HG03045 (cell line): ENCODE measurements around the gene APLNR.

Source experiments
- ATAC-seq: cut with Tn5 transposase; IDR thresholded peaks from one replicate; pipeline ENCODE4 v1.9.1; 2021; ENCODE audit warnings: mild to moderate bottlenecking, moderate library complexity; ENCODE audit not compliant: unreplicated experiment

The APLNR gene

DNA sequence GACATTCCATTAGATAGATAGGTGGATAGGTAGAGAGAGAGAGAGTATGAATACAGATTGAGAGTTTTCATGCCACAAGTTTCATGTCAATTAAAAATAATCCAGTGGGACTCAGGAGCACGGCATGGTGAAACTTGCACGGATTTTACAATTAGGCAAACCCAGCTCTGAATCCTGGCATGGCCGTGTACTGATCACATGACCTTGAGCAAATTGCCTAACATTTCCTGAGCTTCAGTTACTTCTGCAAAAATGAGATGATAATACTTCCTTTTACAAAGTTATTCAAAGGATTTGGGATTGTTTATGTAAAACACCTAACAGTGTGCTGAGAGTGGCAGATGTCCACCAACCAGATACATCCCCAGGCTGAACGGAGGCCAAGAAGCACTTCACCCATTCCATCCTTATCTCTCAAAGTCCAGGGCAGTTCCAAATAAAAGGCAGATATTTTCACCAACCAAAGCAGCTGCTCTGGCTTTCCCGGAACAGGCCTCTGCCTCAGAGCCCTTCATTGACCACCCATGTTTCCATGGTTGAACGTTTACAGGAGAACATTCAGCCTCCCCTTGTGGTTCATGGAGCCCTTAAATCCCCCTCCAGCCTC, 17.9 kb downstream of the APLNR start:
- no peak for ATAC-seq

DNA sequence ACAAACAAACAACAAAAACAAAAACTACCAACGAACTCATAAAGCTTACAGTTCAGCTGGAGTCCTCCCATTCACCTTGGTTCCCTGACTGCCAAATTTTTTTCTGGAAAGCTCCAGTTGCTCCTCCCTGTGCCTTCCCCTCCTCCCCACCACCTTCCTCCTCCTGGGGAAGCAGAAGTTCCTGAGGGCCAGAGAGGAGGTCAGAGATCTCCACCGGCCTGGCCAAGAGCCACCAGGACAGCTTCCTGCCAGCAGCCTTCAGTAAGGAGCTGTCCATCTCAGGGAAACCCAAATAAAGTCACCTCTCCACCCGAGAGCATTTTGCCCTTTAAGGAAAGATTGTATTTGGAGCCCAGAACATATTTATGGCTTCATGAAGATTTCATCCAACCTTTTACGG, 20.0 kb downstream of the APLNR start:
- no peak for ATAC-seq

DNA sequence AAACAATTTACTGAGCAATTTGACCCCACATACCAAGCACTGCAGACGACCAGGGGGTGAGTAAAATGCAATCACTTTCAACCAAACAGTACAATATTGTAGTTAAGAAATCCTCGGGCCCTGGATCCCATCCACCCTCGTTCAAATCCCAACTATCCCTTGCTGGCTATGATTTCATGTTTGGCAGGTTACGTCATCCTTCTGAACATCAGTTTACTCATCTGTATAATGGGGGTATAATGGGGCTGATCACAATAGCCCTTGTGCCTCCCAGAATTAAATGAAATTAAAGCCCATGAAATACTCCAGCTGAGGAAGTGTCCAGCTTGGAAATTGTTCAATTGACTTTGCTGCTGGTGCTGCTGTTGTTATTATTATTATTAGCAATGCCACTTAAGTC, 20.6 kb downstream of the APLNR start:
- no peak for ATAC-seq

DNA sequence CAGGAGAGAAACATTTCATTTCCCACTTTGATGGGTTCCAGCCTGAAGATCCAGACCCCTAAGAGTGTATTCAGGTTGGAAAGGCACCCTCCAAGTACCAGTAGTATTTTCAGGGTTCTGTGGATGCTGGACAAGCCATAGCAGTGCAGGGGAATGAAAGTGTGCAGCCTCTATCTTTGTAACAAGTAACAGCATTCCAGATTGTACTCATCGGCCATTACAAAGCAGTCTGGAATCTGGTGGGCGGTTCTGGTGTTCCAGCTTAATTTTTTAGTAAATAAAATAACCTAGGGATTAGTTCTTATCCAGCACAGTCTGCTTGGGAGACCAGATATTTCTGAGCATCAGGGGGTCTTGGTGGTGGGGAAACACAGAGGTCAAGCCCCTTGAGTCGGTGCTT, 22.6 kb downstream of the APLNR start:
- ATAC-seq, result no peak

DNA sequence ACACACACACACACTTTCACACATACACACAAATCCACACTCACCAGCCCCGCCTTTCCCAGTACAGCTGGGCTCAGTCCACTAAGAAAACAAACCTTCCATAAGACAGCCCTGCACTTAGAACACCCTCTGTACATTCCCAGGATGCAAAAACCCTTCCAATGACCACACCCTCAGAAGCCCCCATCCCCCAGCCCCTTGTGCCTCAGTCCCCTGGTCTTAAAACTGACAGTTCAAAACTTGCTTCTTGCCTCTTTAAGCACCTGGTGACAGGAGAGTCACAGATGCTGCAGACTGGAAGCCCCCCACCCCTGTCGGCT, 23.0 kb downstream of the APLNR start:
- no peak for ATAC-seq

DNA sequence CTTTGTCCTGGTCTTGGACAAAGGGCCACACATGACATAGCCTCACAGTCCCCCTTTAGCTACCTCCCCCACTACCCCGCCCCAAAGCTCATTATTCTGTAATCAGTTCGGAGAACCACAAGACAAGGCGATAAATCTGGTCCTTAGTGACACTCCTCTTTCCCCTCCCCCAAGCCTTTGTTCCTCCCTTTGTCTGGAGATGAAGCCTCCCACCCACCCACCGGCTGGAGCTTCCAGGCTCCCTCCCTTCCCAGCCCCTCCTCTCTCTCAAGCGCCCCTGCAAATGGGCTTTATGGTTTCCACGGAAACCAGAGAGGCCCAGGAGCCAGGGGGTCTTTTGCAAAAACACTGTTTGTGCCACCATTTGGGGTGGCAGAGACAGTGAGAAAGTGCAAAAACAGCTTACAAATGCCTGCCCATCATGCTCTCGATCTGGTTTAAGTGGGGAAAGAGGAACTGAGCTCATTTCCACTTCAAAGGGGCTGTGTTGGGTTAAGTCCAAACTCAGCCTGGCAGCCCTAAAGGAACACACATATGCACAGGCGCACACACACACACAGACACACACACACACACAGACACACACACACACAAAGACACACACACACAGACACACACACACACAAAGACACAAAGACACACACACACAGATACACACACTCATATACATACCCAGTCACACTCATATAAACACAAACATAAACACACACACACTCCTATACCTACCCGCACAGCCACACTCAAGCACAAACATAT, 23.5 kb downstream of the APLNR start:
- ATAC-seq, result no peak

DNA sequence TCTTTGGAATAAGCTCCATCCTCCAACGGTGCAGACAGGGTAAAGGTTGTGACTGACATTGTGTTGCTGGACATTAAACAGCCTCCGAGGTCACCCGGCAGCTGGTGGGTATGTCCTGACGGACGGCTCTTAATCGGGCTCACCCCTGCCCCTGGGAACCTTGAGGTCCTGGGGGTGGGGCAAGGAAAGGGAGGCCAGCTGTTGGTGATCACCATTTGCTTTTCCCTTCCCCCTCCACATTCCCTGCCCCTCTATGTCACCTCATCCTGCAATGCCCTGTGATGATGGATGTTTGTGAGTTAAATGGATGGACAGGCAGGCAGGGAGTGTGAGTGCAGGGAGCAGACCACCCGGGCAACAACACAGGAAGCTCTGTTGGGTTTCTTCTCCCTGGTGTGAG, 26.3 kb downstream of the APLNR start:
- no peak for ATAC-seq

DNA sequence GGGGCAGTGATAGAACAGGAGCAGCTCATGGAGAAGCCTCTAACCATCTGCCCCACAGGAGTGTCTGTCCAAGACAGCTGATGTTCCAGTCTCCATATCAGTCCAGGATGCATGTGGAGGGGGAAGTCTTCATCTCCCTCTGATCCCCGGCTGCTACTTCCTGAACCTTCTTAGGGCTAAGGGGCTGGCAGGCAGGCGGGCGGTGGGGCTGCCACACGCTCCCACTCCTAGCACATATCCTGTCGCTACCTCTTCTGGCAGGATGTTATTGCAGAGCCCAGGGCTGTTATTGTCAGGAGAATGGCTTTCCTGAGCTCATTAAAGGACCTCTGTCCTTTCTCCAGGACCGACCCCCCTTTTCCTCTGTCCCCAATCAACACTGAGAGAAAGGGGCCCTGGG, 29.9 kb downstream of the APLNR start:
- ATAC-seq, result no peak

DNA sequence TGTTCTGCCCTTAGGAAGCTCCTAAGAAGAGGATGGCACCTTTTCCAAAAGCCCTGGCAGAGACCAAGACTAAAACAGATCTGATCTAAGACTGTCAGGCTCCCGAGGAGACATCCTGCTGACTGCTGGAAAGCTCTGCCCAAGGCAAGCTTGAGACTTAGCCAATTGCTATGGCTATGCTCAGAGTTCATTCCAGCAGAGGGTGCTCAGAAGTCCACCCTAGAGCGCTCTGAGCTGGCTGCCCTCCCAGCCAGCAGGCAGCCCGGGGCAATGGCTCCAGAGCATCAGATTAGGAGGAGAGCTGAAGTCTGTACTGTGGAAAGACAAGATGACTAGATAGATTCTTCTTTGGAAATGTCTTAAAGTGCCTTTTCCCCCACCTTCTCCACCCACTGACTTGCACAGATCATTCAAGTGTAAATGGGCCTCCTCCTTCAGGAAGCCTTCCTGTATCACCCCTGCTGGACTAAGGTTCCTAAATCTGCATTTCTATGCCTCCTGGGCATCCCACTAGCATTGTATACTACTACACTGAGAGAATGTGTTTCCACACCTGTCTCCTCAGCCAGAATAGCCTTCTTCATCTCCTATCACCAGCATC, 31.9 kb downstream of the APLNR start:
- ATAC-seq, result no peak

DNA sequence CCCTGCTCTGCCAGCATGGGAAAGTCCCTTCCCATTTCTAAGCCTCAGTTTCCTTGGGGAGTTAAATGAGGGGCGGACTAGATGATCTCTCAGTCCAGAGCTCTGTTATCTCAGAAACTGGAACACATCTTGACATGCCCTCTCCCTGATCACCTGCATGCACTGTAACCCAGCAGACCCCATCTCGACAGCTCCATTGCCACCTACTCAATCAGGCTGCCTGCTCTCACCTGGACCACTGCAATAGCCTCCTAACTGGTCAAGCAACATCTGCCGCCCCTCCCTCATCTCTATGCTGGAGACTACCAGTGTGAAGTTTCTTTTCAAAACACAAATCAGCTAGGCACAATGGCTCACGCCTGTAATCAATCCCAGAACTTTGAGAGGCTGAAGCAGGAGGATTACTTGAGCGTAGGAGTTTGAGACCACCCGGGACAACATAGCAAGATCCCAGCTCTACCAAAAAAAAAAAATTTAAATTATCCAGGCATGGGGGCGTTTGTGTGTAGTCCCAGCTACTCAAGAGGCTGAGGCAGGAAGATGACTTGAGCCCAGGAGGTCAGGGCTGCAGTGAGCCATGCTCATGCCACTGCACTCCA, 33.1 kb downstream of the APLNR start:
- no peak for ATAC-seq

DNA sequence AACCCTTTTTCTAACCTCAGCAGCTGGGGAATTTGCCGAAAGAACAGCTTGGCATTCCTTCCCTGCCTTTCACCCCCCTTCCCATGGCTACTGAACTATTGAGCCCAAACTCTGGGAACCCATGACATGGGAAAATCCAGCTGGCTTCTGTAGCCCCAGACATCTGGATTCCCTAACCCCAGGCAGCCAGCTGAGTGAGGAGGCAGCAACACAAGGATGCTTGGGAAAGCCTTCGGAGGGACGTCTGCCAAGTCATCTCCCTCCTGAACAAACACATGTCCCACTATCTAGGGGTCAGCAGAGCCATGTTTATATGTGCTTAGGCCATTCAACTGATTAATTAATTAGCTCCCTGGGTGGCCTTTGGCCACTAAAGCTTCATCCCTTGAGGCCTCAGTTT, 33.7 kb downstream of the APLNR start:
- no peak for ATAC-seq

DNA sequence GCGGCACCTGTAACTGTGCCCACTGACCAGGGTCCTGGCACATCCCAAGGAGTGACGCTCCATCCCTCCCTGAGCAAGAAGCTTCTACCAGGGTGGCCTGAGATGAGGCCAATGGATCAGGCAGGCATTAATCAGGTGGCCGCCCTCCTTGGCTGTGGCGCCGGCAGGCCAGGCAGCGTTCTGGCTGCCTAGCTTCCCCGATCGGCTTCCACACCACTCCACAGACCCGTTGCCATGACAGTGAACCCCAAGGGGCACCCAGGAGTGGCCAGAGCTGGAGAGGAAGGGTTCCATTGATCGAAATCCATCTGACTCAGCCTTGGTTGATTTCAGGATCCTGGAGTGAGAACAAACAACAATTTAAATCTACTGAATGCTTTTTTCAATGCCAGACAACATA, 34.8 kb downstream of the APLNR start:
- ATAC-seq, result no peak

DNA sequence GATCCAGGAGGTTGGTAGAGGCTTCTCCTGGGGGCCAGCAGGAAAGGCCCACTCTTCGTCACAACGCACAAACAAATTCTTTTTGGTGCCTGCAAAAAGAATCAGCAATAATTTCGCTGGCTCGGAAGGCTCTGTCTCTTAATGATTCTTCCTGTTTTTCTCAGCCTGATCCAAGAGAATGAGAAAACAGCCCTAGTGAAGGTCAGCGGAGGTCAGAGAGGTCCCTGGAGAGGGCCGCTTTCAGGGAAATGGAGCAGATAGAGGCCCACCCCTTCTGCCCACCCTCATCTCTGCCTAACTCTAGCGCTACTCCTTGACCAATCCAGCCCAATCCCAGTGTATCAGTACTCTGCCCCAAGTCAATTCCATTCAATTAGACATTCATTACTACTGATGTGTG, 36.1 kb downstream of the APLNR start:
- ATAC-seq, result no peak

DNA sequence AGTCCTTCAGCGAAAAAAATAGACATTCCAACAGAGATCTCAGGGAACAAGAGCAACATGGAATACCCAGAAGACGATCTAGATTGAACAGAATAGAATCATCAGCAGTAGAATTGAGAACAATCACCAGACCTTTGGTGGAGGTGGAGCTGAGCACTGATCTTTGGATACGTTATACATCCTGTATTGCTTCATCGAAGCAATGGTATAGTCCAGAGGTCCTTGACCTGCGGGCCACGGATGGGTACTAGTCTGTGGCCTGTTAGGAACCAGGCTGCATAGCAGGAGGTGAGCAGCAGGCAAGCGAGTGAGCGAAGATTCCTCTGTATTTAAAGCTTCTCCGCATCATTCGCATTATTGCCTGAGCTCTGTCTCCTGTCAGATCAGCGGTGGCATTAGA, 37.7 kb downstream of the APLNR start:
- ATAC-seq, result no peak

DNA sequence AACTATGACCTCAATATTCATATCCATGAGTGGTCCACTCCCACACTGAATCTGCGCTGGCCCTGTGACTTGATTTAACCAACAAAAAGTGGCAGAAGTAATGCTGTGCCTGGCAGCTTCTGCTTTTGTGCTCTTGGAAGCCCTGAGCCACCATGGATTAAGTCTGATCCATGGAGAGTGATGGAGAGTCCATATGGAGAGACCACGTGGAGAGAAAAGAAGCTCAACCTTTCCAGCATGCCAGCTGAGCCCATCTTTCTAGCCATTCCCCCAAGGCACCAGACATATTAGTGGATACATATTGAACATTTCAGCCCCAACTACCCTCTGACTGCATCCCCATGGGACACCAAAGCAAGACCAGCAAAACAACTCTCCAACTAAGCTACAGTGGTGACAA, 39.3 kb downstream of the APLNR start:
- ATAC-seq, result no peak

DNA sequence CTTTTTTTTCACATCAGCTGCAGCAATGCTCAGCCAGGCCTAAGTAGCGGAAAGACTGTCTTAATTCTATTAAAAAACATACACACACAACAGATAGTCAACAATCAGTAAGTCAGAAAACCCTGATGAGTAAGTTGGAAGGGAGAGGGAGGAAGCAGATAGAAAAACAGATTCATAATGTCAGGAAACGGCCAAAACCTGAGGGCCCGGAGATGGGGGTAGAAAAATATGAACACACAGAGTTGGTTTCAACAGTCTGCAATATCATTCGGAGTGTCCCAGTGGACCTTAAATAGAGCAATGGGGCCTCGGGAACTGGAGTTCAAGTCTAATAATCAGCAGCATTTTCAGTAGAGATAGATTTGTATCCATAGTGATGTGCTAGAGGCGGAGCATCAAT, 40.5 kb downstream of the APLNR start:
- ATAC-seq, result no peak

DNA sequence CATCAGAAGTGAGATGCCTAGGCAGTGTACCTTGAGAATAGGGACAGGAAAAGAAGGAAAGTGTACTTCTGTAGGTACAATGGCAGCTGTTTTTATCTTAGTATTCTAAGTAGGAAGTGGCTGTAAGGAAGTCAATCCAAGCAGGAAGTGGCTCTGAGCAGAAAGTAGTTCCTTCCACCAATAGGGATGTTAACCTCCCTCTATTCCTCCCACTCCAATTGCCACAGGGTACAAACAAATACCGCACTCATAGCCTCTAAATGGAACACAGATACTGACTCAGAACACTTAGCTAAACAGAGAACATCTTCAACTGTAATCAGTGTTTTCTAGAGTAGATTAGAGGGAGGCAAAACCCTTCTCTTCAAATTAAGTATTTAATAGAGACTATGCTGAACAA, 44.7 kb downstream of the APLNR start:
- no peak for ATAC-seq

DNA sequence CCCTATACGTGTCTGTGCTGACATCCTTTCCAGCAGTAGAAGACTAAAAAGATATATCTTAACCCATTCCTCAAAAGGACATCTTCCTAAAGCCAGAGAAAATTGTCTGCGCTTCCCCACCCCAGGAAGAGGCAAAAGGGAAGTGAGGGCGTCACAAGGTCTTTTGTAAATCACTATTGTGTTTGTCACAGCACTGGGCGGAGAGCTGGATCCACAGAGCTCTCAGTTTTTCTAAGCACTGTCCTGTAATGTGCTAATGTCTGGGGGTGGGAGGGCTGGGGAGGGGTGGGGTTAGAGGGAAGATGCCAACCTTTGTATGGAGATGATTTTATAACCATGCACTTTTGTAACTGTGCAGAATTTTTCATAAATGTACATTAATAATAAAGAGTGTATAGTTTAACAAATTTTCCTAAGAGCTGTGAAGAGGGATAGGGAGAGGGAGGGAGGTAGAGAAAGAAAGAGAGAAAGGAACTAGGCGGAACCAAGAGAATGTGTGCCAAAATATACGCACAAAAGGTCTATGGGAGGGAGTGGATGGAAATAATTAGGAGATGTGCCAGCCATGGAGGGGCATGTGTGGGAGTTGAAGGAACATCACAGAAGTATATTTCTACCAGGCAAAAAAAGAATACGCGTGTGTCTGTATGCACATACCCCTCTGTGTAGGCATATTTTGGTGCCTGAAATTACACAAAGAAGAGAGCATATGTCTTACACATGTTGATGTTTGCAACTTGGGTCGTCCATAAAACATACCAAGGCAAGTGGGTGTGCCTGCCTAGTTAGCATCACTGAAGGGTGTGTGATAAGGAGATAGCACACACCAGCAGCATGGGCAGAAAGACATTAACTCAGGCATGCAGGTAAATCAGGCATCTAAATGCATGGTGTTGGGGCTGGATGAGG, 45.5 kb downstream of the APLNR start:
- no peak for ATAC-seq

DNA sequence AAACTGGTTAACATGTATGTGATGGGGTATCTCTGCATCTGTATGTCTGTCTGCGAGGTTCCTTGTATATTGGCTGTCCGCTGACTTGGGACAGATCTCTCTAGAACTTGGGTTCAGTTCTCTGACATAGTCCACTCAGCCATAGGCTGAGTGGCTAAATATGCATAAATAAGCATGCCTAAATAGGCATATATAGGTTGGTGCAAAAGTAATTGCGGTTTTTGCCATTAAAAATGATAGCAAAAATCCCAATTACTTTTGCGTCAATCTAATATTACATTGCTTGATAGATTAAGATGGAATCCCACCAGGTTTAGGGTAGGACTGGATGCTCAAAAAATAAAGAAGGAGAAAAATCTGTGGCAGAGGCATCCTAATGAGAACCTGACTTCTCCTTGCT, 46.5 kb downstream of the APLNR start:
- ATAC-seq, result no peak
